SK-N-SH treated with all-trans-retinoic acid at 6 μM for 48 hours (cell line): ENCODE results near the gene STAC3.

ENCODE experiments used
- ARNTL ChIP-seq: fragments of 450-650 bp; formaldehyde crosslinking; IDR thresholded peaks from 2 replicates; pipeline ENCODE4 v1.5.0; 2020; ENCODE audit warnings: low read depth, mild to moderate bottlenecking, moderate library complexity, borderline replicate concordance
- SNAI2 ChIP-seq: fragments of 250-450 bp; sonication (Bioruptor Pico); IDR thresholded peaks from 2 replicates; pipeline ENCODE4 v1.5.0; 2020; ENCODE audit warnings: mild to moderate bottlenecking, moderate library complexity

DNA sequence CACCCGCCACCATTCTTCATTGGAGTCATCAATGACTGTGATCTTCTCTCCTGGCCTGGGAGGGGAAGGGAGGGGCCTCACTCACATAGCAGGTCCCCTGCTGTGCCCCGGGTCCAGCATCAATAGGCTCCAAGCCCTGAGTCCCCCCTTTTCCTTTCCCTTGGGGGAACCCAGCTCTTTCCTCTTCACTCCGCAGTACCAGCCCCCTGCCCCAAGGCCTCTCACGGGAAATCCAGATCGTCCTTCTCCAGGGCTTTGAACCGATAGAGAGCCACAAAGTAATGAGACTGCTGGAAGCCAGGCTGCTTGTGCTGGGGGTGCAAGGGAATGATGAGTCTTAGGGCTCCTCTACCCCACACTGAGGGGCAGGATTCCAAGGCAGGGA is 6.7 kb downstream of the STAC3 start:
- TF ChIP-seq ARNTL (CRISPR knock-in tag) (no peak), SNAI2 (no peak)
